Fibroblast of skin of left biceps (primary cell): ENCODE results near the gene CCDC201.
A peak's percentile ranks its signal among the peaks of the same experiment; 100 is the strongest.
"Not testable (repeated sequence)": the region's sequence is repeated elsewhere in the genome, so short reads cannot be mapped to it uniquely, and the experiment has no call there.

ENCODE experiments used
- DNase-seq, 2 experiments: peaks; one replicate each; pipeline ENCODE4 v3.0.0-alpha.2; 2013; ENCODE audit warnings: low read depth in 2 of 2

Gene CCDC201

DNA sequence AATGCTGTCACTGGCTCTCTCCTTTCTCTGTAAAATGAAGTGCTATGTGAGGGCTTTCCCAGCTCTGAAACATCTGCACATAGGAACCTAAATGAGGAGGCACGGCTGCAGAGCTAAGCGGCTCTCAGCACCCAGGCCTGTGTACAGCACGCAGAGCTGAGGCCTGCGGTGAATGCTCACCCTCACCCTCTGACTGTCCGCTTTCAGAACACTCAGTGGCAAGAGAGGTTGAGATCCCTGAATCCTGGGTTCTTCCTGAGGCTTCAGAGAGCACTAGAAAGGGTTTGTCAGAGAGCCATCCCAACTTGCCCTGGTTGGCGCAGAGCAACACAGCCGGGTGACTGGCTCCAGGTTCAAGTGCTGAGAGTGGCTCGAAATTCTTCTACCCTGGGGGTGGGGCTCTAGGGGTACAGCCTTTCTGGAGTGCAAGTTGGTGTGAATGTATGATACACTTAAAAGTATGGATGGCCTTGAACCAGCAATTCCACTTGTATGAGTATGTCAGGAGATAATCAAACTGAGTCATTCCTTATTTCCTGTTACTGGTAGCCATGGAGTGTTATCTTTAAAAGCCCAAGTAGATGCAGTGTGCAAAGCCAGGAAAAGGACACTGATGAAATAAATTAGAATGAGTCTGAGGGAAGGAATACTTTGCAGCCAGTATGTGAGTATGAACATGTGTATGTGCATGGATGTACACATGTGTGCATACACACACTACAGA, 1.7 kb upstream of the CCDC201 start:
- DNase-seq: peak; percentile 49 to 59

DNA sequence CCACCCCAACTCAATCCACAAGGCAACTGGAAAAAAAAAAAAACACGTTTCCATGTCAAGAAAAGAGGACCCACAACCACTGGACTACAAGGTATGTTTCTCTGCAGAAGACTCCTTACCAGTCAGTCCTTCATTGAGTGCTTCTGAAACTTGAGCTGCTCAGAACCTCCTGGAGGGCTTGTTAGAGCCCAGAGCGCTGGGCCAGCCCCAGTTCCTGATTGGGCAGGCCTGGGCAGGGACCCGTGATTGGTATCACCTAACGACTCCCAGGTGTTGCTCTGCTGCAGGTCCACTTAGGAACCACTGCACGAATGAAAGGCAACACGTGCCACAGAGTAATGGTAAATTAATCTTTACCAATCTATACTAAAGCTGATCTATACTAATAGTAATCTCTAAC, 473 bp upstream of the CCDC201 start:
- DNase-seq: no peak

DNA sequence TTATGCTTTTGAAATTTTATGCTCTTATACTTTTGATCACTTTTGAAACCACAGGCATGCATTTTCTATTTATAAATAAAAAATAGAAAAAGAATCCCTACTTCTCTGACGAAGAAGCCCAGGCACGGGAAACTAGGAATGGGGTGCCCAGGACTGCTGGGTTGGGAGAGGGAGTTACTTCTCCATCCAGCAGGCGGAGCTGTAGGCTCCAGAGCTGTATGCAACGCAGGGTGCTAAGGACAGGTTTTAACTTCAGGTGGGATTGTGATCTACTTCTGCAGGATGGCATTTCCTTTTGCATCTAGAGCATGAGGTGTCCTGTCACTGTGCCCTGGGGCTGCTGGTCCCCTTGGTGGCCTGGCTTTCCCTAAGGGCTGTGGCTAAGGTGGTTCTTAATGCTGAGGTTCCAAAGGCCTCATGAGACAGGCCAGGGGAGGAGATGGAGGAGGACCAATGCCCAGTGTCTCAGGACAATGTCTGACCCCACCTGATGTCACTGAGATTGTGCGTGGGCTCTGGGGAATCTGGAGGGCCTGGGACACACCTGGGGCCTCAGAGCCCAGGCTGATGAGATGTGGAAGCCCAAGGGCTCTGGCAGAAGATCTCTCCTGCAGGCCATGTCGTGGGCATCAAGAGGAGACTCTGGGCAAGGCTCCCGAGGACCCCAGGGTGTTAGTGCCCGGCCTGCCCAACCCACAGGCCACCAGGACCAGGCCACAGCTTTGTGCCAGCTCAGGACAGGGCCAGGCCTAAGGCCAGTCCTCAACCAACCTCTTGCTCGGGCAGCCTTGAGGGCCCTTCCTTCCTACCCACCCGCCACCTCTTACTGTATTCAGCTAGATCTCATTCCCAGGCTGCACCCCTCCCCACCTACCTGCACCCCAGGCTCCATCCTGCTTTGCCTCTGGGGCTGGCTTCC, 507 bp downstream of the CCDC201 start:
- no peak for DNase-seq

DNA sequence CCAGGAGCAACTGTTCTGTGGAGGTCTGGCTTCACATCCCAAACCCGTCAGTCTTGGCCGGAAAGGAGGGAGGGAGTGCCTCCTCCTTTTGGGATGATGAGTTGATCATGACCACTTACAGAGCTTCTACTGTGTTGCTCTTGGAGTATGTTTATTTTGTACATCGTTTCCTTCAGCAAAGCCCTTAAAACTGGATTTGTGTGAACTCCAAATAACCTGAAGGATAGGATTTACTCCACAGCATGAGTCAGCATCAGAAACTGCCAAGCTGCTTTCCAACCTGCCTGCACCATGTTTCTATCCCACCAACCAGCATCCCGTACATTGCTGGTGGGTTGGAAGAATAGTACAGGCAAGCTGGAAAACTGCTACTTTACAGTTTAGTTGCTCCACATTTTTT, 3.5 kb downstream of the CCDC201 start:
- no peak for DNase-seq

DNA sequence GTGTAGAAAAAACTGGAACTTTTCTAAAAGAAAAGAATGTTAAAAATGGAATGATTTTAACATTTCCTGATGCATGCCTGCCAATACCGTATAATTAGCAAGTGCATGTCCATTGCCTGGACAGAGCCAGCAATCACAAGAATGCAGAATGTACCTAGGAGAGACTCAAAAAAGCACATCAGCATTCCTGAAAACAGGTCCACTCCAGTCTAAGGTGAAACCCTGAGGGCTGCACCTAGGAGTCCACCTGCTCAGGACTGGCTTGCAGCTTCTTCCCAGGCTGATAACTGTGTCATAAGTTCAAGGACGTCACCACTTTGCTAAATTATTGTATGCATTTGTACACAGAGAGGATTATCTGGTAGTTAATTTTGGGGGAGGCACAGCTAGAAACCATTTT, 5.4 kb downstream of the CCDC201 start:
- no peak for DNase-seq

DNA sequence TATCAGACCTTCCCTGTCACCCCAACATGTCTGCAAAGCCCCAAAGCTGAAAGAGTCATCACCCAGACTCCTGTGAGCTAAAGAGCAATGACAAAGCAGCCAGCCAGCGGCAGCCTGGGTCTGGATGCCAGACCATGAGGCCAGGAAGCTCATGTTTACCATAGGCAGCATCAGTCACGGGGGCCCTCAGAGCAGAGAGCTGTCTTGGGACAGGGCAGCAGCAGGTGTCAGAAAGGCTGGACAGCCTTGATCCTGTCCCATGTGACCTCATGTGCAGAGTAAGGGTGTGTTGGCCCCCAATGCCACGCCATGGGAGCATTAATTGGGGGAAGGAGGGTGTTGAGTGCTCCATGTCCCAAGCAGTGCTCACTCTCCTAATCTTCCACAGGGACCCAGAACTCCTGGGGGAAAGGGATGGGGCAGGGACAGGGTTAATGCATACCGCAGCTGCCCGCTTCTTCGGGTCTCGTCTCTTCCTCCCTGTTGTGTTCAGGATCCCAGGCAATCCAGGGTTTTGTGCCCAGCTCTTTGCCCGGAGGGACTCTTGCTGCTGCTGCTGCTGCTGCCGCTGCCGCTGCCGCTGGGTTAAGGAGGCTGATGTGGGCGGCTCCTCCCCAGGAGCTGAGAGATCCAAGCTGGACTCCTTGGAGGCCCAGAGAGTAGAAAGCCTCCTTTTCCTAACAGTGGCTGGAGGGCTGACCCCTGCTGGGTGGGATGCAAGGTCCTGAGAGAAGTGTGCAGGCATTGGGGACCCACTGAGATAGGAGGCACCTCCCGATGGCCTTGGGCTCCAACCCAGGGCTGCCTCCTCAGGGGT, 7.1 kb downstream of the CCDC201 start:
- DNase-seq: no peak

DNA sequence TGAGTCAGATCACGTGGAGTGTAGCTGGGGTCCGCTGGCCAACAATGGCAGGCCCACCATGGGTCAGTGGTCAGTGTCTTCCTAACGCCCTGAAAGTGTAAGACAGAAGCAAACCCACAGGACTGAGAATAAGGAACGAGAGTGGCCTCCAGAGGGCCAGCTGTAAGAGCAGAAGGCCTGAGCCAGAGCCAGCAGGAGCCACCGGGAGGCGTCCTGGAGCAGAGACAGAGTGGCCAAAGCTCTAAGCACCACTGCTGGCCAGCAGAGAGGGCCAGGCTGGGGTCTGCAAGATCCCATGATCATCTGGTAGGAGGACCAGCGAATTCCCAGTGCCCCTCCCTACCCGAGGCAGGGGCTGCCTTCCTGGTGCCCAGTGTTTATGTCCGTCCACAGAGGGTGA, 9.2 kb downstream of the CCDC201 start:
- DNase-seq: no peak

DNA sequence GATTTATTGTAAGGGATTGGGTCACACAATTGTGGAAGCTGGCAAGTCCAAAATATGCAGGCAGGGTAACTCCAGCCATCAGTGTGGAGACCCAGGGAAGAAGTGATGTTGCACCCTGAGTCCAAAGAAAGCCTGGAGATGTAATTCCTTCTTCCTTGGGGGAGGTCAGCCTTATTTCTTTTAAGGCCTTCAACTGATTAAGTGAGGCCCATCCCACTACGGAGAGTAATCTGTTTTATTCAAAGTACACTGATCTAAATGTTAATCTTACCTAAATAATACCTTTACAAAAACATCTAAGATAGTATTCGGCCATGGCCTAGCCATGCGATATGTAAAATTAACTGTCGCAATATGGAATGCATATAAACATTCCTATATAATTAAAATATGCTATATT, 16.0 kb downstream of the CCDC201 start:
- not testable (repeated sequence) for DNase-seq

DNA sequence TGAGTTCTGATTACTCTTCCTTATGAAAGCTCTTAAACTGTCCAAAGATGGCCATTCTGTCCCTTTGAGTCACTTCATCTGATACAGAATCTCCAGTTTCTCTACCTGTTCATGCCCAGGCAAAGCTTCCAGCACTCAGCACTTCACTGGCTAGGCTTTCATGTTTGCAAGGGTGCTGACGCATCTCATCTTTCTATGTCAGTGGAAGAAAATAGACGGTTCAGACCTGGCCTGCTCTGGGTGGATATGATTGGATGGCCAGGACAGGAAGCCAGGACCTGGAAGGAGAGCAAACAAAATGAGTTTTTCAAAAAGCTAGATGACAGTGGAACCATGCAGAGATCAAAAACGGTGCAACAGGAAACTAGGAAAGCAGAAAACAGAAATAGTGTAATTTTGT, 17.2 kb downstream of the CCDC201 start:
- DNase-seq: not testable (repeated sequence)

DNA sequence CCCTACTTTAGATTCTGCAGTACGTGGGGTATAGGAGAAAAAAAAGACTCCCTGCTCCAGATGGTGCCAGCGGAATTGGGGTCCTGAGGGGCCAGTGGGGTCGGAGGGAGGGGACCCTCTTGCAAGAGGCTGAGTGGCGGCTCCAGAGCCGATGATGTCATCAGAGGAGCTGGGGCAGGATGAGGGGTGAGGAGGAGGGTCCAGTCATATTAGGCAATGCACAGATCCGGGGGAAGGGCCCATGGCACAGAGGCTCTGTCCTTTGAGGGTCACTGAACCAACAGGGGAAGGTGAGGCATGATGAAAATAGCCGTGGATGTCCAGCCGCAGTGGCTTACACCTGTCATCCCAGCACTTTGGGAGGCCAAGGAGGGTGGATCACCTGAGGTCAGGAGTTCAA, 19.4 kb downstream of the CCDC201 start:
- DNase-seq: not testable (repeated sequence)

DNA sequence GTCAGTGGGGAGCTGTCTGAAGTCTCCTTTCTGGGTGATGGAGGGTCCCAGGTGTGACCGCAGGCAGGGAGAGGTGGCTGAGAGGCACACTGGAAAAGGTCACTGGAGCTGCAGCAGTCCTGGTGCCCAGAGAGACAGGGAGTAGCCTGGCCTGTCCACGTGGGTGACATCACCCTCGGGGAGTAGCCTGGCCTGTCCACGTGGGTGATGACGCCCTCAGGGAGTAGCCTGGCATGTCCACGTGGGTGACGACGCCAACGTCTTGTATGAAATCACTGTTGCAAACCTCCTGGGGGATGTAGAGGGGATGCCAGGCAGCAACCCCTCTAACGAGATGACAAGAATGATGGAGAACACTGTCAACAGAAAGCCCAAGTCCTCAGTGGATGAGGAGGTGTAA, 19.9 kb downstream of the CCDC201 start:
- DNase-seq: not testable (repeated sequence)

DNA sequence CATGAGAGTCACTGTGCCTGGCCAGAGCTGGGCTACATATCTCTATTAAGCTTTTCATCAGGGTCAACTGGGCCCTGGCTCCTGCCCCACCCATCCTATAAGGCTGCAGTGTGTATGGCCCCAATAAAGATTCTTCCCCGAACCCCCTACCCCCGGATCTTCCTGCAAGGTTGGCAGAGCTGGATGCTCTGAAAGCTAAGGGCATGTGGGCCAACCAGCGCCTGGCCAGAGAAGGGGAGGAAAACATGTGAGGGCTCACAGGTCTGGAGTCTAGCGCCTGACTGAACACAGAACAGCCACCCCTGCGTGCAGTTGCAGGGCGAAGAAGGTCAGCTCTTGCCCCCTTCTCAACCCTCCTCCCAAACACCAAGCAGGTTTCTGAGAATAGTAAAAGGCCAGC, 24.1 kb downstream of the CCDC201 start:
- not testable (repeated sequence) for DNase-seq

DNA sequence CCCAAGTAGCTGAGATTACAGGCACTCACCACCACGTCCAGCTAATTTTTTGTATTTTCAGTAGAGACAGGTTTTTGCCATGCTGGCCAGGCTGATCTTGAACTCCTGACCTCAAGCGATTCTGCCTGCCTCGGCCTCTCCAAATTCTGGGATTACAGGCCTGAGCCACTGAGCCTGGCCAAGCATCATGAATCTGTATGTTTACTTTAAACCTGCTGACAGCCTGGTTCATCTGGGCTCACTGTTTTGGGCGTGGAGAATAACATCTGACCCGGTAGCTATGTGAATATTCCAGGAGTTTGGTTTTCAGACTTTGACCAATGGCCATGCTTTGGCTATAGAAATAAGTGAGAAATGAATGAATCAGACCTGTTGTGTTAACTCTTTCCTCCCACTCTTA, 26.3 kb downstream of the CCDC201 start:
- not testable (repeated sequence) for DNase-seq

DNA sequence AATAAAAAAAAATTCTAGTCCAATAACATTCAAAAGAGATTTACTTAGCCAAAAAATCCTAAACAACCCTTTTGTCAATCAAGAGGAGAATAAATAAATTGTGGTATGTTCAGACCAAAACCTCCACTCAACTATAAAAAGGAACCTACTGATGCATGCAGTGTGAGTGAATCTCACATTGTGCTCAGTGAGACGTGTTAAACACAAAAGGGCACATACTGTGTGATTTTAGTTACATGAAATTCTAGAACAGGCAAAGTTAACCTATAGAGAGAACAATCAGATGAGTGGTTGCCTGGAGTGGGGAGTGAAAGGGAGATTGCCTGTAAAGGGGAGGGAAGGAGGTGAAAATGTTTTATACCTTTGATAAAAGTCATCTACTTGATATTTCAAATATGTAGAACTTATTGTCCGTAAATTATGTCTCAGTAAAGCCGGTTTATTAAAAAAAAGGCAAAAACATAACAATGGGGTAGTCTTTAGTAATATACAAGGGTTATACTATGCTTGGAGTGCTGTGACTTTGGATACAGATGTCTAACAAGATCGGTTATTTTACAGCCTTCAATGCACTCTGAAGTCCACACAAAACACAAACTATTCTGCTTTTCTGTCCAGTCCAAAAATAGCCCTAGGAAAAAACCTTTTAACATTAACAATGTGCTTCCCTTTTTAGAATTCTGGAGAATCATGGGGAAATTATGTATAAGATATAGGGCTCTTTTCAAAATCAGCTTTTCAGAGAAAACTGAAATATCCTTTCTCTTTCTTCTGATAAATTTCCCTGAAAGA, 30.8 kb downstream of the CCDC201 start:
- DNase-seq: not testable (repeated sequence)

DNA sequence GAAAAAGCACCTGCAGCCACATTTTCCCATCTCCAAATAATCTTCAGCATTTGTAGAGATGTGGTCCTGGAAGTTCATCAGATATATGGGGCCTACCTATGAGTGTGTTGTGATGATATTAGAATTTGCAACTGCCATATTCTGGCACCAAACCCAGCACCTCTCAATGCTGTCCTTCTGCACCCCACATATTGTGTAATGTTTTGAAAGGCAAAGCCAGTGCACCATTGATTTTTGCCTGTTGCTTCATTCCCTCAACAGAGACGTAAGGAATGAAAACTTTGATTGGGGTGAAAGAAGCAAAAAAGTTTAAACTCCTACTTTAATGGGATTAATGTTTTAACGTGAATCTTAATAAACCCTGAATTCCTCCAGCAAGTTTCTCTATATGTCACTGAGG, 34.0 kb downstream of the CCDC201 start:
- DNase-seq: not testable (repeated sequence)

DNA sequence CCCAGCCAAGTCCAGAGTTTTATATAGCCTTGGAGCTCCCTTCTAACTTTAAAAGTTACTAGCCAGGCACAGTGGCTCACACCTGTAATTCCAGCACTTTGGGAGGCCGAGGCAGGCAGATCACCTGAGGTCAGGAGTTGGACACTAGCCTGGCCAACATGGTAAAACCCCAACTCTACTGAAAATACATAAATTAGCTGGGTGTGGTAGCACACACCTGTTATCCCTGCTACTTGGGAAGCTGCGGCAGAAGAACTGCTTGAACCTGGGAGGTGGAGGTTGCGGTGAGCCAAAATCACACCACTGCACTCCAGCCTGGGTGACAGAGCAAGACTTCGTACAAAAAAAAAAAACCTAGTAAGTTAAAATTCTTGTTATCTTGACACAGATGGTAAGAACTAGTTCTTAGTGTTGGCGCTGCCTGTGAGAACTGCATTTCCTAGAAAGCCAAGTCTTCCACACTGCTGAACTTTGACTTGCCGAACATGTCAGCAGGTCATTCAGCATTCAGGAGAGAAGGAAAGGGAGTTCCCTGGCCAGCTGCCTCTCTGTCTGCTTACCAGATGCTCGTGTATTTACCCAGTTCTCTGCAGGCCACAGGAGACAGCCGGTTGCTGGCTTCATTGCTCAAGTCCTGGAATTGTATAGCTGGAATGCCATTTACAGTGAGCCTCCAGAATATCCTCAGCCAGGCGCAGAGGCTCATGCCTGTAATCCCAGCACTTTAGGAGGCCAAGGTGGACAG, 40.3 kb downstream of the CCDC201 start:
- peak; percentile 5 to 20 for DNase-seq

DNA sequence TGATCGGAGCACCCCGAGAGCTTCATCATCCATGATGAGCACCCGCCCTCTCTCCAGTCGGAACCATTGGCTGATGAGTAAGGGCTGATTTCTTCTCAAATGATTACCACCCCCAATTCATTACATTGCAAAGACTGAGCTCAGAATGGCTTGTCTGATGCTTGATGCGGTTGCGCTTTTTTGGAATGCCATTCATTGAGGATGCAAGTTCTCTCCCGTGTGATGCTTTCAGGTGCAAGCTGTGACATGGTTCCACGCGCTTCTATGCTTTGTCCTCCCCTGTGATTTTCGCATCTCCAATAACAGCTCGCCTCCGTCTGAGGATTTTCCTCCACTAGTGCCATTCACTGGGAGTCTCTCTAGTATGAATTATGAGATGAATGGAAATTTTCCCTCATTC, 43.0 kb downstream of the CCDC201 start:
- DNase-seq: not testable (repeated sequence)

DNA sequence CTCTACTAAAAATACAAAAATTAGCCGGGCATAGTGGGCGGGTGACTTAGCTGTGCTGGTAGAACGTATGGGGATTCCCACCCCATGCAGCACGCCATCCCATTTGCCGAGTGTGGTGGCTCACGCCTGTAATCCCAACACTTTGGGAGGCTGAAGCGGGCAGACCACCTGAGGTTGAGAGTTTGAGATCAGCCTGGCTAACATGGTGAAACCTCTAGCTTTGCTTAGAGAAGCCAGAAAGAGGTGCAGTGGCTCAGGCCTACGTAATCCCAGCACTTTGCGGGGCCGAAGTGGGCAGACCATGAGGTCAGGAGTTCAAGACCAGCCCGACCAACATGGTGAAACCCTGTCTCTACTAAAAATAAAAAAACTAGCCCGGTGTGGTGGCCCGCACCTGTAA, 45.2 kb downstream of the CCDC201 start:
- not testable (repeated sequence) for DNase-seq

DNA sequence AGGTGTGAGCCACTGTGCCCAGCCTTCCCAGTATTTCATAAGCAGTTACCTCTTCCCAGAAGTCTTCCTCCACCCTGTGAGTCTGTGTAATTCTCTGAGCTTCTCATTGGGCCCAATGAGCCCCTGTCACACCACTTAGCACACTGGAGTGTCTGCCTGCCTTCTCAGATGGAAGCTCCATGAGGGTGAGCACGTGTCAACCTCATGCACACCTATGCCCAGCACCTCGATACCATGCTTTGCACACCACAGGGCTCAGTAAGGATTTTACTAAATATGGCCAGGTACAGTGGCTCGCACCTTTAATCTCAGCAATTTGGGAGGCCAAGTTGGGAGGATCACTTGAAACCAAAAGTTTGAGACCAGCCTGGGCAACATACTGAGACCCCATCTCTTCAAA, 46.3 kb downstream of the CCDC201 start:
- not testable (repeated sequence) for DNase-seq

DNA sequence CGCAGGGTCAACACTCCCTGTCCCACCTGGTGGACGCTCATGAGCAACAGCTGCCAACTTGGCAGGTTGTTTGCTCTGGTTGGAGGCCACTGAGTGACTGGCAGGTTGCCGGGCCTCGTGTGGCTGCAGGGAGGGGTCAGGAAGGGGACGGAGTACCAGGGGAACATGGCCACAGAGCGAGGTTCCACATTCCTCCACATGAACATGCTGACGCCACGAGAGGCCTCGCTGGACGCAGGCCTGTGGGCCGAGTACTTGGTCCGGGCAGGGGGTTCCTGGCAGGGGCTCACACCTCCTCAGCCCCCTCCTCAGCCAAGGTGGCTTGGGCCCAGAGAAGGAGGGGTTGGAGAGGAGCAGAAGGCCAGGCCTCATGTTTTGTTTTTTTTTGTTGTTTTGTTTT, 54.1 kb downstream of the CCDC201 start:
- not testable (repeated sequence) for DNase-seq

DNA sequence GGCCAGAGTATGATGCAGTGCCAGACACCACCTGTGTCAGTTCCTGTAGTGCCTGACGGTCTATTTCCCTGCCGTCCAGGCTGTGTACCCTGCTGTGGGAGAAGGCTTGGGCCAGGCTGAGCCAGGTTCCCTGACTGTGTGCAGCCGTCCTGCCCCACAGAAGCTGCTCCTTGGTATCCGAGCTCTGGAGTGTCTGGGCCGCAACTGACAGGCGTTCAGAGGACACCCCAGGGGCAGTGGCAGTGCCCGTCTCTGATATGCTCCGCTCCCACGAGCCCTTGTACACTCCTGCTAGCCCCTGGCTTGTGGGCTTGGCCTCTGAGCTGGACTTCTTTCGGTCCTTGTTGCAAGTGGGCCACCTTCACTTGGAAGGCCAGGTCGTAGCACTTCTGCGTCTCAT, 55.0 kb downstream of the CCDC201 start:
- DNase-seq: not testable (repeated sequence)
